ENCODE measurements around the gene KSR2. TPM values are rescaled to one million over a fixed set of nuclear protein-coding genes. Genes with fewer than 3 reads are reported as not detected.
"Not testable (repeated sequence)": the region's sequence is repeated elsewhere in the genome, so short reads cannot be mapped to it uniquely, and the experiment has no call there.

The KSR2 gene
- total RNA-seq, 1 experiment from 2014 or later = 0.08 TPM

- no peak for DNase-seq (ENCODE audit: low spot score)
Observed at GRCh38 chr12:117892441-117892840, 76.3 kb downstream of the KSR2 start.

GRCh38 chr12:117891265-117891664 lies 77.5 kb downstream of the KSR2 start:
- DNase-seq (ENCODE audit: low spot score) = not testable (repeated sequence)

GRCh38 chr12:117890644-117891043 lies 78.1 kb downstream of the KSR2 start:
- no peak for DNase-seq (ENCODE audit: low spot score)

GRCh38 chr12:117890137-117890536 lies 78.7 kb downstream of the KSR2 start:
- DNase-seq (ENCODE audit: low spot score) = peak; percentile 29

GRCh38 chr12:117889098-117889497 lies 79.7 kb downstream of the KSR2 start:
- DNase-seq (ENCODE audit: low spot score) = no peak

GRCh38 chr12:117885211-117885610 lies 83.6 kb downstream of the KSR2 start:
- no peak for DNase-seq (ENCODE audit: low spot score)

- DNase-seq (ENCODE audit: low spot score) = no peak
Observed at GRCh38 chr12:117884161-117884560, 84.6 kb downstream of the KSR2 start.

GRCh38 chr12:117882603-117883184 lies 86.1 kb downstream of the KSR2 start:
- no peak for DNase-seq (ENCODE audit: low spot score)

- DNase-seq (ENCODE audit: low spot score) = no peak
Observed at GRCh38 chr12:117882181-117882580, 86.6 kb downstream of the KSR2 start.

- no peak for DNase-seq (ENCODE audit: low spot score)
Observed at GRCh38 chr12:117881517-117881916, 87.3 kb downstream of the KSR2 start.

- no peak for DNase-seq (ENCODE audit: low spot score)
Observed at GRCh38 chr12:117878605-117879004, 90.2 kb downstream of the KSR2 start.

- no peak for DNase-seq (ENCODE audit: low spot score)
Observed at GRCh38 chr12:117876436-117876816, 92.4 kb downstream of the KSR2 start.

- DNase-seq (ENCODE audit: low spot score) = no peak
Observed at GRCh38 chr12:117875744-117876435, 92.9 kb downstream of the KSR2 start.

- peak; percentile 73 for DNase-seq (ENCODE audit: low spot score)
Observed at GRCh38 chr12:117874842-117875434, 93.9 kb downstream of the KSR2 start.

- DNase-seq (ENCODE audit: low spot score) = not testable (repeated sequence)
Observed at GRCh38 chr12:117874198-117874597, 94.6 kb downstream of the KSR2 start.

GRCh38 chr12:117872546-117873169 lies 96.1 kb downstream of the KSR2 start:
- no peak for DNase-seq (ENCODE audit: low spot score)

- no peak for DNase-seq (ENCODE audit: low spot score)
Observed at GRCh38 chr12:117869551-117869950, 99.2 kb downstream of the KSR2 start.

GRCh38 chr12:117867348-117867747 lies 101.4 kb downstream of the KSR2 start:
- no peak for DNase-seq (ENCODE audit: low spot score)

- DNase-seq (ENCODE audit: low spot score) = no peak
Observed at GRCh38 chr12:117865505-117865904, 103.3 kb downstream of the KSR2 start.

- no peak for DNase-seq (ENCODE audit: low spot score)
Observed at GRCh38 chr12:117863002-117863709, 105.6 kb downstream of the KSR2 start.

GRCh38 chr12:117861691-117862090 lies 107.1 kb downstream of the KSR2 start:
- DNase-seq (ENCODE audit: low spot score) = no peak

- DNase-seq (ENCODE audit: low spot score) = not testable (repeated sequence)
Observed at GRCh38 chr12:117860787-117861290, 108.0 kb downstream of the KSR2 start.
